ENCODE measurements around the gene ANXA2. TPM values are rescaled to one million over a fixed set of nuclear protein-coding genes. Genes with fewer than 3 reads are reported as not detected.

ANXA2 gene
- total and polyA plus RNA-seq, 4 donors: 62.7 to 138 (median 107) TPM

GRCh38 chr15:60363087-60363549, 34.7 kb downstream of the ANXA2 start:
- Histone ChIP-seq H3K4me1 (ENCODE audit: control insufficient read depth in 4 of 4, insufficient read depth in 4 of 4, low read length in 3 of 4) (no peaks in the 10 kb centered on the region), H3K9ac (ENCODE audit: low read depth in 1 of 2, low read length in 2 of 2) (no peak overlapping the region), H3K36me3 (ENCODE audit: control insufficient read depth in 4 of 4, insufficient read depth in 3 of 4, low read depth in 1 of 4, low read length in 3 of 4) (peaks cover 2 to 9% (median 6%) of the 10 kb centered on the region in 4 donors), H3K27ac (ENCODE audit: low read depth in 1 of 2, low read length in 2 of 2) (no peak overlapping the region), H3K27me3 (ENCODE audit: control insufficient read depth in 4 of 4, insufficient read depth in 4 of 4, low read length in 3 of 4) (no peaks in the 10 kb centered on the region), H3K9me3 (ENCODE audit: control insufficient read depth in 4 of 4, low read length in 3 of 4) (no peaks in the 10 kb centered on the region), H3K4me3 (ENCODE audit: low read depth in 1 of 3, low read length in 3 of 3) (no peak overlapping the region)
- 72% methylated on average over 2 of the region's 2 CpGs for WGBS
- TF ChIP-seq FOXA2 (IDR thresholded peaks at IDR 0.05) (no peak), SP1 (IDR thresholded peaks at IDR 0.05) (no peak), HNF4A (conservative IDR thresholded peaks at IDR 0.05) (no peak), TAF1 (conservative IDR thresholded peaks at IDR 0.05) (no peak), RAD21 (IDR thresholded peaks at IDR 0.05) (no peak), NR2F2 (IDR thresholded peaks at IDR 0.05) (no peak), MAX (IDR thresholded peaks at IDR 0.05) (no peak), GABPA (IDR thresholded peaks at IDR 0.05 in 1 of 2, conservative IDR thresholded peaks at IDR 0.05 in 1 of 2) (no peak), JUND (IDR thresholded peaks at IDR 0.05) (no peak), FOXA1 (IDR thresholded peaks at IDR 0.05) (no peak), RXRA (IDR thresholded peaks at IDR 0.05) (no peak)
- TF ChIP-seq, protein P1, sequence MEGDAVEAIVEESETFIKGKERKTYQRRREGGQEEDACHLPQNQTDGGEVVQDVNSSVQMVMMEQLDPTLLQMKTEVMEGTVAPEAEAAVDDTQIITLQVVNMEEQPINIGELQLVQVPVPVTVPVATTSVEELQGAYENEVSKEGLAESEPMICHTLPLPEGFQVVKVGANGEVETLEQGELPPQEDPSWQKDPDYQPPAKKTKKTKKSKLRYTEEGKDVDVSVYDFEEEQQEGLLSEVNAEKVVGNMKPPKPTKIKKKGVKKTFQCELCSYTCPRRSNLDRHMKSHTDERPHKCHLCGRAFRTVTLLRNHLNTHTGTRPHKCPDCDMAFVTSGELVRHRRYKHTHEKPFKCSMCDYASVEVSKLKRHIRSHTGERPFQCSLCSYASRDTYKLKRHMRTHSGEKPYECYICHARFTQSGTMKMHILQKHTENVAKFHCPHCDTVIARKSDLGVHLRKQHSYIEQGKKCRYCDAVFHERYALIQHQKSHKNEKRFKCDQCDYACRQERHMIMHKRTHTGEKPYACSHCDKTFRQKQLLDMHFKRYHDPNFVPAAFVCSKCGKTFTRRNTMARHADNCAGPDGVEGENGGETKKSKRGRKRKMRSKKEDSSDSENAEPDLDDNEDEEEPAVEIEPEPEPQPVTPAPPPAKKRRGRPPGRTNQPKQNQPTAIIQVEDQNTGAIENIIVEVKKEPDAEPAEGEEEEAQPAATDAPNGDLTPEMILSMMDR (IDR thresholded peaks at IDR 0.05; ENCODE audit: low read depth, low read length, missing input control): no peak
- TF ChIP-seq, protein P2, sequence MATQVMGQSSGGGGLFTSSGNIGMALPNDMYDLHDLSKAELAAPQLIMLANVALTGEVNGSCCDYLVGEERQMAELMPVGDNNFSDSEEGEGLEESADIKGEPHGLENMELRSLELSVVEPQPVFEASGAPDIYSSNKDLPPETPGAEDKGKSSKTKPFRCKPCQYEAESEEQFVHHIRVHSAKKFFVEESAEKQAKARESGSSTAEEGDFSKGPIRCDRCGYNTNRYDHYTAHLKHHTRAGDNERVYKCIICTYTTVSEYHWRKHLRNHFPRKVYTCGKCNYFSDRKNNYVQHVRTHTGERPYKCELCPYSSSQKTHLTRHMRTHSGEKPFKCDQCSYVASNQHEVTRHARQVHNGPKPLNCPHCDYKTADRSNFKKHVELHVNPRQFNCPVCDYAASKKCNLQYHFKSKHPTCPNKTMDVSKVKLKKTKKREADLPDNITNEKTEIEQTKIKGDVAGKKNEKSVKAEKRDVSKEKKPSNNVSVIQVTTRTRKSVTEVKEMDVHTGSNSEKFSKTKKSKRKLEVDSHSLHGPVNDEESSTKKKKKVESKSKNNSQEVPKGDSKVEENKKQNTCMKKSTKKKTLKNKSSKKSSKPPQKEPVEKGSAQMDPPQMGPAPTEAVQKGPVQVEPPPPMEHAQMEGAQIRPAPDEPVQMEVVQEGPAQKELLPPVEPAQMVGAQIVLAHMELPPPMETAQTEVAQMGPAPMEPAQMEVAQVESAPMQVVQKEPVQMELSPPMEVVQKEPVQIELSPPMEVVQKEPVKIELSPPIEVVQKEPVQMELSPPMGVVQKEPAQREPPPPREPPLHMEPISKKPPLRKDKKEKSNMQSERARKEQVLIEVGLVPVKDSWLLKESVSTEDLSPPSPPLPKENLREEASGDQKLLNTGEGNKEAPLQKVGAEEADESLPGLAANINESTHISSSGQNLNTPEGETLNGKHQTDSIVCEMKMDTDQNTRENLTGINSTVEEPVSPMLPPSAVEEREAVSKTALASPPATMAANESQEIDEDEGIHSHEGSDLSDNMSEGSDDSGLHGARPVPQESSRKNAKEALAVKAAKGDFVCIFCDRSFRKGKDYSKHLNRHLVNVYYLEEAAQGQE (IDR thresholded peaks at IDR 0.05): no peak
- DNase-seq (ENCODE audit: low spot score): no peak

GRCh38 chr15:60362321-60363086, 35.3 kb downstream of the ANXA2 start:
- Histone ChIP-seq H3K4me3 (ENCODE audit: low read depth in 1 of 3, low read length in 3 of 3) (no peak overlapping the region), H3K27ac (ENCODE audit: low read depth in 1 of 2, low read length in 2 of 2) (no peak overlapping the region), H3K36me3 (ENCODE audit: control insufficient read depth in 4 of 4, insufficient read depth in 3 of 4, low read depth in 1 of 4, low read length in 3 of 4) (peaks cover 2 to 9% (median 6%) of the 10 kb centered on the region in 4 donors), H3K9ac (ENCODE audit: low read depth in 1 of 2, low read length in 2 of 2) (no peak overlapping the region), H3K27me3 (ENCODE audit: control insufficient read depth in 4 of 4, insufficient read depth in 4 of 4, low read length in 3 of 4) (no peaks in the 10 kb centered on the region), H3K4me1 (ENCODE audit: control insufficient read depth in 4 of 4, insufficient read depth in 4 of 4, low read length in 3 of 4) (no peaks in the 10 kb centered on the region), H3K9me3 (ENCODE audit: control insufficient read depth in 4 of 4, low read length in 3 of 4) (no peaks in the 10 kb centered on the region)
- 74% methylated on average over 8 of the region's 8 CpGs for WGBS
- TF ChIP-seq JUND (IDR thresholded peaks at IDR 0.05): no peak
- TF ChIP-seq YY1 (IDR thresholded peaks at IDR 0.05): no peak
- TF ChIP-seq ZBTB33 (IDR thresholded peaks at IDR 0.05): no peak
- TF ChIP-seq, protein P2 (IDR thresholded peaks at IDR 0.05): no peak
- no peak for TF ChIP-seq GABPA (IDR thresholded peaks at IDR 0.05 in 1 of 2, conservative IDR thresholded peaks at IDR 0.05 in 1 of 2)
- DNase-seq (ENCODE audit: low spot score): no peak

All from liver (tissue), 9 donors.